Stimulated activated CD8-positive, alpha-beta memory T cell treated with anti-CD3 and anti-CD28 coated beads, Interleukin-7, amount 100 ng/mL, for 24 hours (primary cell): ENCODE results near the gene SH2B2.
"Not testable (repeated sequence)": the region's sequence is repeated elsewhere in the genome, so short reads cannot be mapped to it uniquely, and the experiment has no call there.

Experiments used
- DNase-seq: peaks from one replicate; pipeline ENCODE4 v3.0.0-alpha.2; 2020; ENCODE audit warnings: low read depth

The SH2B2 gene

DNA sequence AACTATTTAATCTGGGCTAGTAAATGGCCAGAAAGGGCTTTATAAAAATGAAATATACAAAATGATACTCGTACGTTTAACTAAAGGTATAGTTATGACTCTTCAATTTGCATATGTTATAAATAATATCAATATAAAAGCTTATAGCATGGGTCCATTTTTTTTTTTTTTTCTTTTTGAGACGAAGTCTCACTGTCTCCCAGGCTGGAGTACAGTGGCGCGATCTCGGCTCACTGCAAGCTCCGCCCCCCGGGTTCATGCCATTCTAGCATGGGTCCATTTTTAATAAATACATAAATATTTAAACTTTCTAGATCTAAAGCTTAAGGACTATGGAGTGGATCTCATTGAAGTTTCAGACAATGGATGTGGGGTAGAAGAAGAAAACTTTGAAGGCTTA, 50.3 kb downstream of the SH2B2 start:
- DNase-seq: not testable (repeated sequence)

DNA sequence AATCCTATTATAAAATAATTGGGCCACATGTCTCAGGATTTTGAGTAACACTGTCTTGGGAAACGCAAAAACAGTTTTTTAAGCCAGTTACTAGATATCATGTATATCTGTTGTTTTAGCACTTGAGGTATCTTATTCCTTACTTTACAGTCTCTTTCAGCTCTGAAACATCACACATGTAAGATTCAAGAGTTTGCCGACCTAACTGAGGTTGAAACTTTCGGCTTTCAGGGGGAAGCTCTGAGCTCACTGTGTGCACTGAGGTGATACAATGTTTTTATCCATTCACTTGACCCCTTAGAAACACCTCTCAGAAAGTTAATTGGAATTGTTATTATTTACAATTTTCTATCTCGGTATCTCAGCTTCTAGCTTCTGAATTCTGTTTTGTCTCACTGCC, 50.8 kb downstream of the SH2B2 start:
- DNase-seq: not testable (repeated sequence)

DNA sequence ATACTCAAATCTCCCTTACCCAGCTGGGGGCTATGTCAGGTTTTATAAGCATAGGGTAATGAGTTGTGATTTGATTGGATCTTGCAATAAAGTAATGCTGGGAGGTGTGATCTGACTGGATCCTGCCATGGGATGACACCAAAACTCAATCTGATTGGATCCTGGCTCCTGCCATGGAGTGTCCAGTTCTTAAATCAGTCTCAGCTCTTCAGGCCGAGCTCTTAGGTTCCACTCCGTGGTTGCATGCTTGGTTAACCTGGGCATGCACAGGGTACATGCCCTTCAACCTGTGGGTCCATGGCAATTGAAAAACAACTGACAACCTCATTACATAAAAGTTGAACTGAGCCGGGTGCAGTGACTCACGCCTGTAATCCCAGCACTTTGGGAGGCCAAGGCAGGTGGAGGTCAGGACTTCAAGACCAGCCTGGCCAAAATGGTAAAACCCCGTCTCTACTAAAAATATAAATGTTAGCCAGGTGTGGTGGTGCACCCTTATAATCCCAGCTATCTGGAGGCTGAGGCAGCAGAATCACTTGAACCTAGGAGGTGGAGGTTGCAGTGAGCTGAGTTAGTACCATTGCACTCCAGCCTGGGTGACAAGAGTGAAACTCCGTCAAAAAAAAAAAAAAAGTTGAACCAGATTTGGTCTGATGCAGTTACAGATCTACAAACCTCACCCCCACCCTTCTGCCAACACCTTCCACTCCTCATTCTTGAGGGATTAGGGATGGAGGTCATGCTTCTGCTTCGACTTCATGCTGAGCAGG, 54.1 kb downstream of the SH2B2 start:
- DNase-seq: not testable (repeated sequence)

DNA sequence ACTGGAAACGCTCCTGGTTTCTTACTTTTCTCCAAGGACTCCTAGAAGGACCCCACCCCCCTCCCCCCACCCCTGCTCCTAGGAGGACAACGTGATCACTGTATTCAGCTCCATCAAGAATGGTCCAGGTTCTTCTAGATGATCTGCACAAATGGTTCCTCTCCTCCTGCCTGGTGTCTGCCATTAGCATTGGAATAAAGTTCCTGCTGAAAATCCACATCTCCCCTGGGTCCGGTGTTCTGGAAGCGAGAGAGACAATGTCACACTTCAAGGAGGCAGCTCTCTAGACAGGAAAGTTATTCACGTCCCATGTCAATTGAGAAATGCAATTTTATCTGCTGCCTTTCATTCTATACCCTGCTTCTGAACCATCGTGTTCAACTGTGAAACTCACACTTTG, 60.3 kb downstream of the SH2B2 start:
- DNase-seq: not testable (repeated sequence)

DNA sequence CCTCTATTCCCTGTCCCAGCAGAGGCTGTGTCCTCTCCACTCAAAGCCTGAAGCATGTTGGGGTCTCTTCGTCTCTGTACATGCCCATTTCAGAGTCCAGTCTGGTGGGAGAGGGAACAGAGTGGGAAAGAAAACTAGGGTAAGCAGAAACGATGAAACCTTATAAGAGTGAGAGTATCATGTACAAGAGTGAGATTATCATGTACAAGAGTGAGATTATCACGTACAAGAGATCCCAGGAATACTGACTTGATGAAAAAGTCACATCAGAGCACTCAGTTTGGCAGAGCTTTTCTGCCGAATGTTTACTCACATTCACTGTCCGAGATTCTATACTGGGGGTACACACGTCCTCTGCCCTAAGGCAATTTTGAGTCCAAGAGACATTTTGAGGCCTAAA, 69.7 kb downstream of the SH2B2 start, which contains the start of gene SPDYE6:
SPDYE6 (minus strand) TSS at position 101 of the 400 bp plus-strand sequence. CDS start 421 bp downstream, outside the sequence.
- DNase-seq: not testable (repeated sequence)

DNA sequence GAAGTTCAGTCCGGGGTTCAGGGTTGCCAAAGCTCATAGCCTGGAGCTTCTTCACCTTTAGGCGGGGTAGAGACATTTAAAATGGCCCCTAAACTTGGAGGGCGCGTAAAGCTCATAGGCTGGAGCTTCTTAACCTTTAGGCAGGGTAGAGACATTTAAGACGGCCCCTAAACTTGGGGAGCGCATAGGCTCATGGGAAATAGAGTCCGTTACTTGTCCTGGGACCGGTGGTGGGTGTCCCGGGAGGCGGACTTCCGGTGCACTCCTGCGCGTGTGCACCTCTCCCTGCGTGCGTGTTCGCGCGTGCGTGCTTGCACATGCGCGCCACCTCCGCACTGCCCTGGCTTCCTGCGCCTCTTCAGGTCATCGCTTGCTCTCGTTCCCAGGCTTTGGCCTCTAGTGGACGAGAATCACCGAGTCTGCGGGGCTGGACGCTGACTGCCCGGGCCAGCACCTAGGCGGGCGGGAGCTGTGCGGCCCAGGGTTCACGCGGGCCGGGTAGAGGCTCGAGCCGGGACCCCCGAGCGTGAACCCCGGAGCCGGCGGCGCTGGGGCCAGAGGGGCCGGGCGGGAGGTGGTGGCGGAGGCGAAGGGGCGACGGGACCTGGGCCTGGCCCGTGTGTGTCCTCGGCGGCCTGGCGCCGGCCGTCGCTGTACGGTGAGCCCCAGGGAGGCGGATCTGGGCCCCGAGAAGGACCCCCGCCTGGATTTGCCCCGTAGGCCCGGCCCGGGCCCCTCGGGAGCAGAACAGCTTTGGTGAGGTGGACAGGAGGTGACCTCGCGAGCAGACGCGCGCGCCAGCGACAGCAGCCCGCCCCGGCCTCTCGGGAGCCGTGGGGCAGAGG, 77.1 kb downstream of the SH2B2 start:
- peak; percentile 80 for DNase-seq

DNA sequence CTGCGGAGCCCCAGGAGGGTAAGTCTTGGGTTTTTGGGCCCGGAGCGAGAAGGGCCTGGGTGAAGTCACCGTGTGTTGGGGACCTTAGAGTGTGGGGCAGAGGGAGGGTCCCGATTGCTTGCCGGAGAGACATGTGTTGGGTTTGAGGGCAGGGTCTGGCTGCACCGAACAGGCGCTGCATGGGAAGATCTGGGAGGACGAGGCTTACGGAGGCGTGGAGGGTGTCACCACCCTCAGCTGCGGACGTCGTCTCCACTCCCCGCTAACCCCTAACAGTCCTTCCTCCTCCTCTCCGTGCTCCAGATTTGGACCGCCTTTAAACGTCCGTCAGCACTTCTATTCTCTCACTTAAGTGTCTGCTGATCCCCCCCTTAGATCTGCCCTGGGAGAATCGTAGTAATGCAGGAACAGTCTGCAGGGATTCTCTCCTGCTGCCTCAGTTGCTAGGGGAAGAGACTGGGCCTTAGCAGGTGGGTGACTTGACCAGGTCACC, 77.8 kb downstream of the SH2B2 start:
- DNase-seq: not testable (repeated sequence)

DNA sequence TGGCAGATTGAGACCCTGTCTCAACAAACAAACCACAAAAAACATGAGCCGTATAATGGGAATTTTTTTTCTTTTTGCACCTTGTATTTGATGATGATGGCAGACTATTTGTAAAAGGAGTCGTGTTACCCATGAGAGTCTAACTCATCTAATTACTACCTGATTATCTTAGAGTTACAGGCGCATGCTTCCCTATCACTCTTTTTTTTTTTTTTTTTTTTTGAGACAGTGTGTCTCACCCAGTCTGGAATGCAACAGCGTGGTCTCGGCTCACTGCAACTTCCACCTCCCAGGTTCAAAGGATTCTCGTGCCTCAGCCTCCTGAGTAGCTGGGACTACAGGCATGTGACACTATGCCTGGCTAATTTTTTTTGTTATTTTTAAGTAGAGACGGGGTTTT, 78.7 kb downstream of the SH2B2 start:
- not testable (repeated sequence) for DNase-seq

DNA sequence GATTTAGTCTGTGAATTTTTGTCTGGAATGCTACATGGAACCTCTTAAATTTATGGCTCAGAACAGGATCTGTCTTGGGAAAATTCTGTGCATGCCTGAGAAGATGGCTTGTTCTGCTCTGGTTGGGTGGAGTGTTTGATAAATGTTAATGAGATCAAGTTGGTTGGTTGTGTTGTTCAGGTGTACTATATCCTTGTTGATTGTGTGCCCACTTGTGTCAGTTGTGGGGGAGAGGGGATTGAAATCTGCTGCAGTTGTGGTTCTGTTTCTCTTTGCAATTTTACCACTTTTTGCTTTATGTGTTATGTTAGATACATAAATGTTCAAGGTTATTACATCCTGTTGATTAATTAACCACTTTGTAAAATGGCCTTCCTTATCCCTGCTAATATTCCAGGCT, 83.4 kb downstream of the SH2B2 start:
- not testable (repeated sequence) for DNase-seq
